ENCODE results near the gene IMPG2.

Gene IMPG2

DNA sequence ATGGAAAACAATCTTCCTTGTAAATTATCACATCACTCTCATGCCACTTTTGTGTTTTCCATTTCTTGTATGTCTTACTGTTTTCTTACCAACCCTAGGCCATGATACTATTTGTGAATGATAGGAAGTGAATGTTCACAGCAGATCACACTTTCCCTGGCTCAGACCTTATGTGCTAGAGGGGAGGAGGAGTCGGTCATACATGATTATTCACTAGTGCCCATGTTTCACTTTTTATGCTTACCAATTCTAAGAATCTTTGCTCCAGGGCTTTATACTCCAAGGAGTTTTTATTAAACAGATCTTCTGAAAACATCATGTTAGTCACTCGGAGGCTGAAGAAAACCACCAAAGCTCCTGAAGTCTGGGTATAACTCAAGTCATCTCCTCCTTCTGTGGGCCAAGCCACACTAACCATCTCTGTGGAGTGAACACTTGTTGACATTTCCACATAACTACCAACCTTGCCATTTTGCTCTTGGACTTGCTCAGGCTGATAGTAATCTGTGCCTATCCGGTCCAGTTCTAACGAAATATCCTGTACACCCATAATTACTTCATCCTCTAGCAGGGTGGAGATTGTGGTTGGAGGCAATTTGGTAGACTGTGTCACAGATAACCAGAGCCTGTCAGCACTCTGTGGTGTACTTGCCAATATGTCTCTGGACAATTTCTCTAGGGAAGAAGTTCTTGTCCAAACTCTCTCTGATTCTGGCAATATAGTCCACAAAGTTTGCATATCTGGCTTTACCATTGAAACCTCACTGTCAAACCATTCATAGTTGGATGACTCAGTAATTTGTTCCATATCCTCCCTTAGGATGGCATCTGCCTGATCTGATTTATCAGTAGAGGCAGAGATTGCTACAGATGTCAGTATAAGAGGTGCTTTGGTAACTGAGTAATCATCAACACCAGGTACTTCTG lies 76.8 kb downstream of the IMPG2 start:
- DNase-seq (ENCODE audit: low read depth in 2 of 2, low spot score in 1 of 2), result no peak

DNA sequence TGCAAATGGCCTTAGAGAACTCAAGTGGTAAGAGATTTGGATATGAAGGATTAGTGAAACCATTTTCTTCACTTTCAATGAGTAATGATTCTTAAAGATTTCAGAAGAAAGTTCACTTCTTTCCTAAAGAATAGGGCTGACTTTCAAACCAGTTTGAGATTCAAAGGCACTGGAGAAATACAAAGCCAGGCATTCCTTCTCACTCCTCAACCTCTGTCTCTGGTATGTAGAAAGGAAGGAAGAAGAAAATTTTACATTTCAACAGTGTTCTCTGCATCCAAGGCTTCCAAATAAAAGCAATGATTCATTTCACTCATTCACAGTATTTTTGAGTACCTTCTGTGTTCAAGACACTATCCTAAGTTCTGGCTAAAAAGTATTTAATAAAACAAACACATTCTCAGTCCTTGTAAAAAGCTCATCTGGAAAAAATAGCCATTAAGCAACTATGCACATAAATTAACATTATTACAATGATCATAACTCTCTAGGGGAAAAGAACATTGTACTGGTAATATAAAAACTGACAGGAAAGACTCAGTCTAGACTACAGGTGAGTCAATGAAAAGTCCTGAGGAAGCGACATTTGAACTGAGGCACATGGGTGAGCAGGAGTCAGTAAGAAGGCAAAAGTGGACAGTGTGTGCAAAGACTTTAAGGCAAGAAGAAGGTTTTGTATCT lies 79.5 kb downstream of the IMPG2 start:
- DNase-seq (ENCODE audit: low read depth in 2 of 2, low spot score in 1 of 2), result no peak

DNA sequence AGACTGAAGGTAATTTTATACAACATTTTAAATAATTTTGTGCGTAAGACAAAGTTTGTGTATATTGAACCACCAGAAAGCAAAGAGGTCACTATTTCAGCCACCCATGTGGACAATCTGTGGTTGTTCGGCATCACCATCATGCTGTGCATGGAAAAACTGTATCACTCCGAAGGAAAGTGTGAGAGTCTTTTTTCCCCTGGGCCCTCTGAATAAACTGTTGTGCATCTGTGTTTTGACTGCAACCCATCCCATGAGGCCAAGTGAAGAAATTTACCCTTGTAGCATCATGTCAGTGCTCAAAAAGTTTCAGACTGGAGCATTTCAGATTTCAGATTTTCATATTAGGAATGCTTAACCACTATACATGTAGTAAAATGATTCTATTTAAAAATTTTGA lies 85.3 kb downstream of the IMPG2 start:
- no peak for DNase-seq (ENCODE audit: low read depth in 2 of 2, low spot score in 1 of 2)

DNA sequence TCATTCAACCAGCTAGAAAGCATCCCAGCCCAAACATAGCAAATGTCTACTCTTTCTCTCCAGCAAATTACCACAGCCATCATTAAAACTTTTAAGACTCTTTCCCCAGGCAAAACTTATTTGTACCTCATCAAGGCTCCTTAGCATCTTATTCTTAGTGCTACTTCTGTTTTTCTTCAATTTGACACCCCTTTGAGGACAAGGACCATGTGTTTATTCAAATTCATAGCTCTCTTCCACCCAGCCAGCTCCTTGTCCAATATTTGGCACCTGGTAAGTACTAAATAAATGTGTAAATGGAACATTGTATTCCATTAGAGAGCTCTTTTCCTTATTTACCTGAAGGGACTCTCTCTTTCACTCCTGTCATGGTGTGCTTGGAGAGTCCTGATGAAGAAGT lies 89.8 kb downstream of the IMPG2 start:
- DNase-seq (ENCODE audit: low read depth in 2 of 2, low spot score in 1 of 2), result no peak

DNA sequence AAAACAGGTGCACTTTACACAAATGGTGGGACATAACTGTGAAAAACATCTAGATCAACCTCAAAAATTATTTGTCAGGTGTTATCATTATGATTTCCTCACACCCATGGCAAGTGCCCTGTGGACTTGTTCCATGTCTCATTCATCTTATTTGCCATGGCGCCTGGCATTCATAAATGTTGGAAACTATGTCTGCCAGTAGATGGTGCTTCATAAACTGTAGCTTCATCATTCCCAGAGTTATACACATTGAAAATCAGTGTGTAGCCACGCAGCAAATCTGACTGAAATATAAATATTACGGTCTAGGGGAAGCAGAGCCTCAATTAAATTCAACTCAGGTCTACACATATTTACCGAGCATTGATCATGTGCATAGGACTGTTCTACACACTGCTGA lies 90.7 kb downstream of the IMPG2 start:
- no peak for DNase-seq (ENCODE audit: low read depth in 2 of 2, low spot score in 1 of 2)

DNA sequence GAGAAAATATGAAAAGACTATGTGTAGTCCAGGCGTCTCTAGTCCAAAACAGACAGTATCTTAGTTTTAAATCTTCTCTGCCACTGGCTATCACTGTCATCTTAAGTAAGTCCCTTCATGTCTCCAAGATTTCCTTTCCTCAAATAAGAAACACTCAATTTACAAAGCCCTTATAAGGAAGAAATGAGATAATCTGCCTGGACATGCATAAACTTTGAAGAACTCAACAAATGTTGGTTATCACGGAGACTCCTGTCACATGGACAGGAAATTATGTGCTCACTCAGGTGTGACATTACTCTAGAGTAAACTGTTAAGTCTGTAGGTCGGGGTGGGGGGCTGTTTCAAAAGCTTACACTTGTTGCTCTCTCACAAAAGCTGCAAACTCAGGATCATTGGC lies 91.9 kb downstream of the IMPG2 start:
- no peak for DNase-seq (ENCODE audit: low read depth in 2 of 2, low spot score in 1 of 2)

DNA sequence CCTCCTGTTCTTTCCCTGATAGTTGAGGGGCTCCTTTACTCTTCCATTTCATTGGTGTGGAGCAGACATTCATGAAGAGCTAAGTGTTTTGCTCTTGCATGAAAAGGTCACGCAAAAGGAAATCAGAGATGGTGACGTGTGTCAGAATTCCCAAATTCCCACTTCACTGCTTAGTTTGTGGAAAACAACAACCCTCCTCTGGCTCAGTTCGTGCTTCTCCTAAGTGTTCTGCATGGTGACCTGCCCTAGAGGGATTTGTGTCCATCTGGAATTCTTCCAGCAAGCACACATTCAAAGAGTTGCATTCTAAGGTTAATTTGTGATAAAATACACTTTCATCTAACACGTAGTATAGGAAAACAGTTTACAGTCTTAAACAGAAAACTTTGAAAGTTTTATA lies 95.6 kb downstream of the IMPG2 start:
- no peak for DNase-seq (ENCODE audit: low read depth in 2 of 2, low spot score in 1 of 2)

DNA sequence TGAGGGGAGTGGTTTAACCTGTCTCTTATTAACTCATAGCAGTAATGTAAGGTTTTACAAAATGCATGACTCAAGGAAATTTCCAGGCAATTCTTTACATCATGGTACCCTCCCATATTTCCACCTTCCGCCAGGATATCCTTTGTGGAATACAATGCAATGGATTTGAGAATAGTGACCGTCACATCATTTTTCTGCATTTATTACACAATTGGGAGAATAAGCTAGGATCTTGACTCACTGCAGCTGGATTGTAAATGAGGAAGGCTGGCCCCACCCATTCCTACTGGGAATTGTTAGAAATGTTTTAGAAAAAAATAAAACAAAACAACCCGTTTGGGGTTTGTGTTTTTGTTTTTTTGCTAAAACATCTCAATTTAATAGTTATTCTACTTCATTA lies 97.4 kb downstream of the IMPG2 start:
- DNase-seq (ENCODE audit: low read depth in 2 of 2, low spot score in 1 of 2), result no peak

DNA sequence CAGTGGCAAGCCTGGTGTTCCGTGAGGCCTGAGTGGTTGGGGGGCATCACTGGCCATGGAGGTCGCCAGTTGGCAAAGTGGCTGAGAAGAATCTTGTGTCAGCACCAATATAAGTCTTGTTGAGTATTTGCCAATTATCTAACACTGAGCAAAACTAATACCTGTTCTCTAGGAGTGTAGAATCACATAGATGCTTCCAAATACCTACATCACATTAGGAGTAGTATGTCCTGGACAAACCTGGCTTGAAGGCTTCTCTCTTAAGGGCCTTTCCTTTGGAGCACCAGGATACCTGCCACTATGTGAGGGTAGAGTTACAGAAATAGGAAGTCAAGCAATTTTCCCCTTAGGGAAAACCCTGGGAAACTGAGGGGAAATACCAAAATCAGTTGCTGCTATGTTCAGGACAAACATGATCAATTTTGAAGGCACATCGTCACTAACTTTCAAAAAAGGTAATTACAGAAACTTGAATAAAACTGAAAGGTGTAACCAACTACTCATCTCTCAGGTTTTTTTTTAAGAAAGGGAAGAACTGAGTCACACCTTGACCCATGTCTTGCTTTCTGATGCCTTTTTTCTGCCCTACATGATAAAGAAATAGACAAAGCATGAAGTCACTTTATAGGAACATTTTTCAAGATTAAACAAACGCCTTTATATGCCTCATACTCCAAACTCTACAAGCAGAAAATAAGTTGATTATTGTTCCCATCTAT lies 100.4 kb downstream of the IMPG2 start:
- DNase-seq (ENCODE audit: low read depth in 2 of 2, low spot score in 1 of 2), result no peak

DNA sequence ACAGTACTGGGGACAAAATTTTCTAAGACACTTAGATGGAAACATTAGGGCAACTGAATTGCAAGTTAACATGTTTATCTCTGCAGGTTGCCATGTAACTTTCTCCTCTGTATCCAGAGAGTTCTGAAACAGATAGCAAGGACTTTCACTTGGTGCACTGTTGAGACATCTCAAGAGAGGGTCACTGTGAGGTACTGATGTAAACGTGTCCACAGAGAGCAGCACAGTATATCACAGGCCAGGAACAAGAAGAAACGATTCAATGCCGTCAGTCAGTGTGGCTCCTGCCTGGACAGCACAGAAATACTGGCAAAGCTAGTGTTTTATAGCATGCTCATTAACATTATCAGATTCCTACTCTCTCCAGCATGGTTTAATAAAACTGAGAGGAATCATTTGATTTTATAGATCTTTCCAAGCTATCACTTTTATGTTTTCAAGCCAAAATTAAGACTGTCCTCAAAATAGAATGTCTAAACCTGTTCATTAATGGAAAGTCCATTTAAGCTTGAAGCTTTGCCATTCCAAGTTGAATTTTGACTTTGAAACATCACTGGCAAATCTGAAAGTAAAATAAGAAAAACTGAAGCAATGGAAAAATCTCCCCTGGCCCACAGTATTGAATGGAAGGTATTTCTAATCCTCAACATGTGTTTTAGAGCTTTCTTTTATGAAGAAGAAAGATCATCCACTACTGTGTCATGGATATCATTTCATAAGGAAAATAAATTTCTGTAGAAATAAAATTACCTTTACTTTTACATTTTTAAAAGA lies 102.7 kb downstream of the IMPG2 start:
- no peak for DNase-seq (ENCODE audit: low read depth in 2 of 2, low spot score in 1 of 2)

DNA sequence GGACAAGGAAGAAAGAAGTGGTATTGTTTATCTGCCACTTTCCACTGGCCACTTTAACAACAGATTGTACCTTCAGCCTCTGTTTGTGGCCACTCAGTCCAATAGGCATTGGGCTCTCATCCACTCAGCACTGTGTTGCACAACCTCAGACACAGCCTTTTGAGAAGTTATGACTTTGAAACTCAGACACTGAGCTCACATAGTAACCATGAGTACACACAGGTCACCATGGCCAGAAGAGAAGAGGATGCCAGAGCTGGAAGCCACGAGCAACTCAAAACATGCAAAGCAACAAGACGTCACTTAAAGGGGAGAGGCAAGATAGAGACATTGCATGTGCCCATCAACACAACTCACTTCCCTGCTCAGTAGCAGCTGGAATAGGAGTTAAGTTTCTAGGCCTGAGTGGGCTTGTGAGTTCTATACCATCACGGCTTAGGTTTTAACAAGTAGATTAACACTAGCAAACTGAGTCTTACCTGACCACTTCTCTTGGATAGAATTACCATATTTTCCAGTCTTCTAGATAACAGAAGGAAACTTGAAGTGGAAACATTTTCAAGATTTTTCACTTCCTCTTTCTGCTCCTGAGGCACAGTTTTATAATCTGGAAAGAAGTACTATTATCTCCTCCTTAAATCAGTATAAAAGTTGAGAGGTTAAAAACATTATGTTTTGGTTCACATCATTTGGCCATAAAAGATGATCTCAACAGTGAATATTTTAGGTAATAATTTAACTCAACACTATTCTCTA lies 103.5 kb downstream of the IMPG2 start:
- no peak for DNase-seq (ENCODE audit: low read depth in 2 of 2, low spot score in 1 of 2)

DNA sequence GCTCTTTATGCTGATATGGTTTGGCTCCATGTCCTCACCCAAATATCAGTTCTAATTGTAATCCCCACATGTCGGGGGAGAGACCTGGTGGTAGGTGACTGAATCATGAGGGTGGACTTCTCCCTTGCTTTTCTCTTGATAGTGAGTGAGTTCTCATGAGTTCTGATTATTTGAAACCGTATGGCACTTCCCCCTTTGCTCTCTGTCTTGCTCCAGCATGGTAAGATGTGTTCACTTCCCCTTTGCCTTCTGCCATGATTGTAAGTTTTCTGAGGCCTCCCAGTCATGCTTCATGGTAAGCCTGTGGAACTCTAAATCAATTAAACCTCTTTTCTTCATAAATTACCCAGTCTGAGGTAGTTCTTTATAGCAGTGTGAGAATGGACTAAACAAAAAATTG lies 107.6 kb downstream of the IMPG2 start:
- DNase-seq (ENCODE audit: low read depth in 2 of 2, low spot score in 1 of 2), result no peak

DNA sequence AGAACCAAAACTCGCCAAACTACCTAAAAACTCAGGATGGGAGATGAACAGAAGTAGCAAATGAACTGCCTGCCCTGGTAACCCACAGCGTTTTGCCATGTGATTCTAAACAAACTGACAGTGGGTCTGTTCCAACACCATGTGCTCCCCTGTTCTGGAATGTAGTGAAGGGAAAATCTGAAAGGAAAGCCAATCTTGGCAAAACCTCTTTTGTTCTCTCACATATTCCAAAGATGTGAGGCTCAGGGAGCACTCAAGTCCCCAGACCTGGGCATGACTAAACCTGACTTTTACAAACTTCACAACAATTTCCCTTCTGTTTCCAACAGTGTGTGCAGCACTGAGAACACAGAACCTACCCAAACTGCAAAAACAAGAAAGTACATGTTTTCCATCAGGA lies 116.1 kb downstream of the IMPG2 start:
- DNase-seq (ENCODE audit: low read depth in 2 of 2, low spot score in 1 of 2), result no peak

DNA sequence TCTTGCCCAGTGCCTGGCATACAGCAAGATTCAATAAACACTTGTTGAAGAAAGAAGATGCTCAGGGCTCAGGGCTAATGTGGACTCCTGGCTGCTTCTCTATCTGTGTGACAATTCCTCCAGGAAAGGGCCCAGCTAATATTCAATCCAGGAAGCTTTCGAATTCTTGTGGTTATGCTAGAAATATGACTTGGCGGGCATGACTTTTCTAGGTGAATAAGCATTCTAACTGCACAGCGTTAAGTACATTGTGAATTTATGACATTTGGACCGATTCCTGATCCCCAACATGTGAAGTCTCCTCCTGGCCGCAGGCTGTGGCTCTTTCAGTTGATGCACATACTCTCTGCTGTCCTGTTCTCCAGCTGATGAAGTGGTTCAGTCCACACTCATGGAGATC lies 117.0 kb downstream of the IMPG2 start:
- no peak for DNase-seq (ENCODE audit: low read depth in 2 of 2, low spot score in 1 of 2)

DNA sequence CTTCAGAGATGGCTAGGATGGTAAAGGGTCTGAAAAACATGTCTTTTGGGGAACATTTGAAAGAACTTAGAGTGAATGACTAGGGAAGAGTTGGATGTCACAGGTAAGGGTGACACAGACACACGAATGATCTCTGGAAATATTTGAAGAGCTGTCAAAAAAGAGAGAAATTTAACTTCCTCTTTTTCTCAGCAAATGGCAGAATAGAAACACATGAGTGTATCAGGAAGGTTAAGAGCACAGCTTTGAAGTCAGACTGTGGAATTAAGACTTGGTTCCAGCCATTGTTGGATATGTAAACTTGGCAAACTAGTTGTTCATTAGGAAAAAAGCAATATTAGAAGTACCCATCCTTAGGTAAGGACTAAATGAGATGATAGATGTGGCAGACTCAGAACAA lies 117.7 kb downstream of the IMPG2 start:
- no peak for DNase-seq (ENCODE audit: low read depth in 2 of 2, low spot score in 1 of 2)

DNA sequence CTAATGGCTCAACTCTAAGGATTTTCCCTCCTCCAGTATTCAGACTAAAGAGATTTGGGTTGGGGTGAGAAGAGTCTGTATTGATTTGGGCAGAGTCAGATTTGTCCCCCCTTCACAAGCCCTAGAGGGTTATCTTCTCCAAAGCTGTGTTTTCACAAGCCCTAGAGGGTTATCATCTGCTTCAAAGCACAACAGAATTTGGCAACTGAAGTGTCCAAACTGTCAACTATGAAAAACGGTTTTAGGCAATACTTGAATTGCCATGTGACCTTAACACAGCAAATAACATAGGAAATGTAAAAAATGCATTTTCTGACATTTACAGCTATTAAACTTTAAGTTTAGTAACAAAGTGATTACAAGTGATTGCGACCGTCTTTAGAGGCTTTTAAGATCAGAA lies 119.9 kb downstream of the IMPG2 start:
- no peak for DNase-seq (ENCODE audit: low read depth in 2 of 2, low spot score in 1 of 2)

DNA sequence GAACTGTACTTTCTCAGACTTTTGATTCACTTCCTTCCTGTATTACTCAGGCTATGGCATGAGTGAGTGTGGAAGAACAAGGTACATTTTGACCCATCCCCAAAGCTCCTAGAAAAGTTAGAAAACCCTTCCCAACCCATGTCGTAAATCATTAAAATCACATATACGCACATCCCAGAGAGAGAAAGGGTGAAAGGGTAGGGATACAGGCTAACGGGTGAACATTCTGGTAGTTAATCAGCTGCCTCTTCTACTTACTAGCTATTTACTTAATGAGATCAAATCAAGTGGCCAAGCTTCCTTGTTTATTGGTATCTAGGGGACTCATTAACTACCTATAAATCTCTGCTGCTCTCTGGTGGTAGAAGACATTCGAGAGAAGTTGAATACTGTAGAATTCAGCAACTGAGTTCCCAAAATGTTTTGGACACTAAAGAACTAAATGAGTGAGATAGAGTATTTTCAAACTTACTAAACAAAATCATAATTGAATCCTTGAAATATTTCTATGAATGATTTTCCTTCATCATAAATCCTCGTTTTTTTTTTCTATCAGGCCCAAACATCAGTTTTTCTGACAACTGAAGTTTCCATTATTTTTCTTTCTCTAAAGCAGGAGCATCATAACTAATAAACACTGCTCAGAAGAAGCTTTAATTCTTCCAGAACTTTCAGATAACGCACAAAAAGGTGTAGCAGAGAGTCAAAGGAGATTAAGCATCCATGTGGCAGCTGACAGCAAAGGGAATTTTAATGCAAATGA lies 124.2 kb downstream of the IMPG2 start:
- no peak for DNase-seq (ENCODE audit: low read depth in 2 of 2, low spot score in 1 of 2)

DNA sequence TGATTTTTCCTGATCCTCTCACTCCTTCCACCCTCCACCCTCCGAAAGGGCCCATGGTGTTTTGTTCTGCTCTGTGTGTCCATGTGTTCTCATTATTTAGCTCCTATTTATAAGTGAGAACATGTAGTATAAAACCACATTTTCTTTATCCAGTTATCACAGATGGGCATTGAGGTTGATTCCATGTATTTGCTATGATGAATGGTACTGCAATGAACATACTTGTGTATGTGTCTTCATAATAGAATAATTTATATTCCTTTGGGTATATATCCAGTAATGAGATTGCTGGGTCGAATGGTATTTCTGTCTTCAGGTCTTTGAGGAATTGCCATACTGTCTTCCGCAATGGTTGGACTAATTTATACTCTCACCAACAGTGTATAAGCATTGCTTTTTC lies 126.0 kb downstream of the IMPG2 start:
- DNase-seq (ENCODE audit: low read depth in 2 of 2, low spot score in 1 of 2), result no peak

DNA sequence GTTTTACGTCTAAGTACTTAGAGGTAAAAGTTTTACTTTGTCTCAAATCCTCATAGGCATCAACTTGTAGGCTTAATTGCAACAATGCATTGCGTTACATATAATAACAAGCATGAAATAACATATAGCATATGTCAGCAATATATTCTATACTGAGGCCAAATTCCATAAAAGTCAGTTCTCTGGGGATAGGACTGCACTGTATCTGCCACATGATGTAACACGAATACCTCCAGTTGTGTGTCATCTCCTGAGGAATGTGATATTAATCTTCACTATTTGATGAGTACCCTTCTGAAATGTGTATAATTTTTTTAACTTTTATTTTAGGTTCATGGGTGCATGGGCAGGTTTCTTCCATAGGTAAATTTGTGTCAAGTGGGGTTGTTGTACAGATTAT lies 126.4 kb downstream of the IMPG2 start:
- no peak for DNase-seq (ENCODE audit: low read depth in 2 of 2, low spot score in 1 of 2)

DNA sequence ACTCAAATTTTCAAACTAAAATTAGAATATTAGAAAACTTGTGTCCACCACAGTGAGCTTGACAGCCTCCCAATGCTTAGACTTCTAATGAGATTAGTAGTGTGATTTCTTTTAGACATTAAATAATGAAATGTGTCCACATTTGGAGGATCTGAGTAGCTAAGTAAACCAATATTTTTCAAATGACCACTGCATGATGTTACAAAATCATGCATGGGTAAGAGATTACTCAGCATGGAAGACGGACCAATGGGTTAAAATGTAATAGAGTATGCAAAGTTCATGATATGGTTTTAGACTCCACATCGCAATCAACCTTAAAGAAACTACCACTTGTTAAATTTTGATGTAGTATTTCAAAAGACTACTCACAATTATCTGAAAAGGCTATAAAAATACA lies 130.6 kb downstream of the IMPG2 start:
- DNase-seq (ENCODE audit: low read depth in 2 of 2, low spot score in 1 of 2), result no peak

Measured in stimulated activated CD8-positive, alpha-beta memory T cell treated with anti-CD3 and anti-CD28 coated beads, Interleukin-4, amount 100 ng/mL, for 4 hours (primary cell).